ENCODE data around the gene TMC4.

The TMC4 gene

DNA sequence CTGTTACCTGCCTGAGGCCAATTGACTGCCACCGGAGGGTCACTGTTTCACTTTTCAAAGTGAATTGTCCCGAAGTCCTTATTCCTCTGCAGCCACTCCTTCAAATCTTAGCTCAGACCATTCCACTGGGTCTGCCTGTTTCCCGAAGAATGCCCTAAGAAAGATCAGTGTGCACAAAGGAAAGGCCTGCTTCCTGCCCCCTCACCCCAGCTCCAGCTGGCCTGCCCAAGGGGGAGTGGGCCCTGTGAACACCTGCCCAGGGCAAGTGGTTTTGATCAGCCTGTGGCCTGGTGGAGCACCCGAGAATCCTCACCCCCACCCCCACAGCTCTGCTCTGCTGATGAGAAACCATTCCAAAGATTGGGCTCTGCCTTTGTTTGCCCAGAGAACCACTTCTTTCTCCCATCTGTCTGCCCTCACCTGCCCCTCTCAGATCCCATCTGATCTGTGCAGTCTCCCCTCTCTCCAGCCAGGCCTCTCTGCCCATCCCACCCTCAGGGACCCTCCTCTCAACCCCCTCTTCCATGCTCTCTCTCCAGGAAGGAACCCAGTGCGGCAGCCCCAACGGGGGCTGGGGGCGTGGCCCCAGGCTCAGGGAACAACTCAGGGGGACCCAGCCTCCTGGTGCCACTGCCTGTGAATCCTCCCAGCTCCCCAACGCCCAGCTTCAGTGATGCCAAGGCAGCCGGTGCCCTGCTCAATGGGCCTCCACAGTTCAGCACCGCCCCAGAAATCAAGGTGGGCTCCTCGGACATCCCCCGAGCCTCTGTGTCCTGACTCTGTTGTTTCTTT, 23.7 kb downstream of the TMC4 start:
- no peaks in the 10 kb centered on the region for H3K9me3 ChIP-seq (ENCODE audit: insufficient read depth, low read length)
- TF ChIP-seq, protein P1, sequence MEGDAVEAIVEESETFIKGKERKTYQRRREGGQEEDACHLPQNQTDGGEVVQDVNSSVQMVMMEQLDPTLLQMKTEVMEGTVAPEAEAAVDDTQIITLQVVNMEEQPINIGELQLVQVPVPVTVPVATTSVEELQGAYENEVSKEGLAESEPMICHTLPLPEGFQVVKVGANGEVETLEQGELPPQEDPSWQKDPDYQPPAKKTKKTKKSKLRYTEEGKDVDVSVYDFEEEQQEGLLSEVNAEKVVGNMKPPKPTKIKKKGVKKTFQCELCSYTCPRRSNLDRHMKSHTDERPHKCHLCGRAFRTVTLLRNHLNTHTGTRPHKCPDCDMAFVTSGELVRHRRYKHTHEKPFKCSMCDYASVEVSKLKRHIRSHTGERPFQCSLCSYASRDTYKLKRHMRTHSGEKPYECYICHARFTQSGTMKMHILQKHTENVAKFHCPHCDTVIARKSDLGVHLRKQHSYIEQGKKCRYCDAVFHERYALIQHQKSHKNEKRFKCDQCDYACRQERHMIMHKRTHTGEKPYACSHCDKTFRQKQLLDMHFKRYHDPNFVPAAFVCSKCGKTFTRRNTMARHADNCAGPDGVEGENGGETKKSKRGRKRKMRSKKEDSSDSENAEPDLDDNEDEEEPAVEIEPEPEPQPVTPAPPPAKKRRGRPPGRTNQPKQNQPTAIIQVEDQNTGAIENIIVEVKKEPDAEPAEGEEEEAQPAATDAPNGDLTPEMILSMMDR (IDR thresholded peaks at IDR 0.05; ENCODE audit: low read depth, low read length), result no peak
- TF ChIP-seq EZH2phosphoT487 (IDR thresholded peaks at IDR 0.05; ENCODE audit: low read depth), result no peak
- H3K4me2 ChIP-seq (ENCODE audit: low read length), result no peak overlapping the region
- no peak overlapping the region for H2AFZ ChIP-seq (ENCODE audit: low read depth, low read length)
- no peak overlapping the region for H3K9ac ChIP-seq (ENCODE audit: low read length)
- no peaks in the 10 kb centered on the region for H3K4me1 ChIP-seq (ENCODE audit: low read length)
- H3K27ac ChIP-seq (ENCODE audit: low read length), result no peak overlapping the region
- no peaks in the 10 kb centered on the region for H3K79me2 ChIP-seq (ENCODE audit: low read length)
- H3K36me3 ChIP-seq (replicated peaks; ENCODE audit: low read depth, low read length), result peaks cover 86% of the 10 kb centered on the region
- H3K4me3 ChIP-seq (ENCODE audit: low read length), result no peak overlapping the region
- H3K27me3 ChIP-seq (ENCODE audit: low read depth, low read length), result no peaks in the 10 kb centered on the region
- H4K20me1 ChIP-seq (ENCODE audit: insufficient read depth, low read length), result peaks cover 4% of the 10 kb centered on the region; the same call in 1 of the 2 replicates

DNA sequence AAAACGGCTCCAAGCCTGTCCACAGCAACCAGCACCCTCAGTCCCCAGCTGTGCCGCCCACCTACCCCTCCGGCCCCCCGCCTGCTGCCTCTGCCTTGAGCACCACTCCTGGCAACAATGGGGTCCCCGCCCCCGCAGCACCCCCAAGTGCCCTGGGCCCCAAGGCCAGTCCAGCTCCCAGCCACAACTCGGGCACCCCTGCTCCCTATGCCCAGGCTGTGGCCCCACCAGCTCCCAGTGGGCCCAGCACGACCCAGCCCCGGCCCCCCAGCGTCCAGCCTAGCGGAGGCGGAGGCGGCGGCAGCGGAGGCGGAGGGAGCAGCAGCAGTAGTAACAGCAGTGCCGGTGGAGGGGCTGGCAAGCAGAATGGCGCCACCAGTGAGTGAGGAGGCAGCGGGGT, 24.8 kb downstream of the TMC4 start:
- no peaks in the 10 kb centered on the region for H3K79me2 ChIP-seq (ENCODE audit: low read length)
- no peaks in the 10 kb centered on the region for H3K9me3 ChIP-seq (ENCODE audit: insufficient read depth, low read length)
- no peak overlapping the region for H2AFZ ChIP-seq (ENCODE audit: low read depth, low read length)
- TF ChIP-seq EZH2phosphoT487 (IDR thresholded peaks at IDR 0.05; ENCODE audit: low read depth), result no peak
- TF ChIP-seq, protein P1 (IDR thresholded peaks at IDR 0.05; ENCODE audit: low read depth, low read length), result no peak
- no peak overlapping the region for H3K9ac ChIP-seq (ENCODE audit: low read length)
- H3K36me3 ChIP-seq (replicated peaks; ENCODE audit: low read depth, low read length), result peaks cover 87% of the 10 kb centered on the region
- H3K4me2 ChIP-seq (ENCODE audit: low read length), result no peak overlapping the region
- H4K20me1 ChIP-seq (ENCODE audit: insufficient read depth, low read length), result peaks cover 4% of the 10 kb centered on the region; the same call in 1 of the 2 replicates
- no peak overlapping the region for H3K27ac ChIP-seq (ENCODE audit: low read length)
- no peaks in the 10 kb centered on the region for H3K27me3 ChIP-seq (ENCODE audit: low read depth, low read length)
- no peaks in the 10 kb centered on the region for H3K4me1 ChIP-seq (ENCODE audit: low read length)
- no peak overlapping the region for H3K4me3 ChIP-seq (ENCODE audit: low read length)

DNA sequence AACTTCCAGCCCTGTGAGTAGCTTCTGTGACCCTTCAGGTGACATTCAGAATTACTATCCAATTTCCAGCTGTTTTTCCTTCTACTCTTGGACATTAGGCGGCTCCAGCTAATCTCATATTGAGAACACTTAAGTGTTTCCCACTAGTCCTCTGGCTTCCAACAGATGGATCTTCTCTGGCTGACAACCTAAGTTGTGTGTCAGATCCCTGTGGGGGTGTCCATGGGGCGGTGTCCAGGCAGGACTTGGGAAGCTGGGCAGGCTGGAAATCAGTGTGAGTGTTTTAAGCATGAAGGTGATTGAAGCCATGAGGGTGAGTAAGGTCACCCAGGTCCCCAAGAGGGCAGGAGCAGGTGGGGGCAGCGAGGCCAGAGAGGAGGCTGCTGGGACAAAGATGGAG, 25.3 kb downstream of the TMC4 start:
- peaks cover 4% of the 10 kb centered on the region; the same call in 1 of the 2 replicates for H4K20me1 ChIP-seq (ENCODE audit: insufficient read depth, low read length)
- H3K27ac ChIP-seq (ENCODE audit: low read length), result no peak overlapping the region
- H3K36me3 ChIP-seq (replicated peaks; ENCODE audit: low read depth, low read length), result peaks cover 87% of the 10 kb centered on the region

DNA sequence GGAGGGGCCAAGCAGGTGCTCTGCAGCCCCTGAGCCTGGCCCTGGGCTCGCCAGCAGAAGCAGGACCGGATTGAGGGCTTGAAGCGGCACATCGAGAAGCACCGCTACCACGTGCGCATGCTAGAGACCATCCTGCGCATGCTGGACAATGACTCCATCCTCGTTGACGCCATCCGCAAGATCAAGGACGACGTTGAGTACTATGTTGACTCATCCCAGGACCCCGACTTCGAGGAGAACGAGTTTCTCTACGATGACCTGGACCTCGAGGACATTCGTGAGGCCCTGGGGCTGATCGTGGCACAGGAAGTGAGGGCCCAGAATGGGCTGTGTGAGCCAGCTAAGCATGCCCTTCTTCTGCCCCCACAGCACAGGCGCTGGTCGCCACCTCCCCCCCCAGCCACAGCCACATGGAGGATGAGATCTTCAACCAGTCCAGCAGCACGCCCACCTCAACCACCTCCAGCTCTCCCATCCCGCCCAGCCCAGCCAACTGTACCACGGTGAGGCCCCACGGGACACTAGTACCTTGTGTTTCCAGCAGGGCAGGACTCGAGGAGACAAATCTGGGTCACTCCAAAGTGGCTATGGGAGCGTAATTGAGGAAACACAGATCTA, 27.3 kb downstream of the TMC4 start:
- Histone ChIP-seq H3K9ac (ENCODE audit: low read length) (no peak overlapping the region), H3K27me3 (ENCODE audit: low read depth, low read length) (no peaks in the 10 kb centered on the region), H3K79me2 (ENCODE audit: low read length) (peaks cover 24% of the 10 kb centered on the region), H4K20me1 (ENCODE audit: insufficient read depth, low read length) (peaks cover 24% of the 10 kb centered on the region), H3K9me3 (ENCODE audit: insufficient read depth, low read length) (no peaks in the 10 kb centered on the region), H3K36me3 (replicated peaks; ENCODE audit: low read depth, low read length) (peaks cover 79% of the 10 kb centered on the region), H2AFZ (ENCODE audit: low read depth, low read length) (no peak overlapping the region), H3K4me1 (ENCODE audit: low read length) (no peaks in the 10 kb centered on the region), H3K4me2 (ENCODE audit: low read length) (no peak overlapping the region), H3K27ac (ENCODE audit: low read length) (no peak overlapping the region), H3K4me3 (ENCODE audit: low read length) (no peak overlapping the region)
- TF ChIP-seq EZH2phosphoT487 (IDR thresholded peaks at IDR 0.05; ENCODE audit: low read depth), result no peak
- TF ChIP-seq, protein P1 (IDR thresholded peaks at IDR 0.05; ENCODE audit: low read depth, low read length), result no peak

More for the DNA sequence above, 25.3 kb downstream of the TMC4 start:
- H3K9me3 ChIP-seq (ENCODE audit: insufficient read depth, low read length), result no peaks in the 10 kb centered on the region
- no peaks in the 10 kb centered on the region for H3K27me3 ChIP-seq (ENCODE audit: low read depth, low read length)
- TF ChIP-seq, protein P1 (IDR thresholded peaks at IDR 0.05; ENCODE audit: low read depth, low read length), result no peak
- no peak for TF ChIP-seq EZH2phosphoT487 (IDR thresholded peaks at IDR 0.05; ENCODE audit: low read depth)
- H3K4me3 ChIP-seq (ENCODE audit: low read length), result no peak overlapping the region
- H3K4me1 ChIP-seq (ENCODE audit: low read length), result no peaks in the 10 kb centered on the region
- H3K79me2 ChIP-seq (ENCODE audit: low read length), result peaks cover 3% of the 10 kb centered on the region
- H3K4me2 ChIP-seq (ENCODE audit: low read length), result no peak overlapping the region
- no peak overlapping the region for H3K9ac ChIP-seq (ENCODE audit: low read length)
- no peak overlapping the region for H2AFZ ChIP-seq (ENCODE audit: low read depth, low read length)

Data from OCI-LY3 (cell line).